HepG2 (cell line): ENCODE data around the gene FAM118B. TPM values are rescaled to one million over a fixed set of nuclear protein-coding genes. Genes with fewer than 3 reads are reported as not detected.

Experiments used
- ATAD3A ChIP-seq: sonication (generic); formaldehyde crosslinking; IDR thresholded peaks from 2 replicates; pipeline ENCODE4 v1.4.0; 2020; ENCODE audit warnings: missing genetic modification reagents
- NCOR1 ChIP-seq: fragments of 200-600 bp; sonication (generic); IDR thresholded peaks from 2 replicates; pipeline ENCODE4 v1.7.0; 2017; ENCODE audit warnings: antibody characterized with exemption, low read length, borderline replicate concordance
- SIX4 ChIP-seq: sonication (generic); formaldehyde crosslinking; IDR thresholded peaks from 2 replicates; pipeline ENCODE4 v1.4.0; 2020; ENCODE audit warnings: missing genetic modification reagents
- STAG1 ChIP-seq: sonication (generic); formaldehyde crosslinking; IDR thresholded peaks from 2 replicates; pipeline ENCODE4 v1.4.0; 2020; ENCODE audit warnings: missing genetic modification reagents
- ZNF317 ChIP-seq: sonication (generic); formaldehyde crosslinking; IDR thresholded peaks from 2 replicates; pipeline ENCODE4 v1.5.0; 2020; ENCODE audit warnings: mild to moderate bottlenecking, missing genetic modification reagents
- ZNF432 ChIP-seq: sonication (generic); formaldehyde crosslinking; IDR thresholded peaks from 2 replicates; pipeline ENCODE4 v1.5.0; 2020; ENCODE audit warnings: missing genetic modification reagents, mild to moderate bottlenecking, borderline replicate concordance
- ZNF841 ChIP-seq: sonication (generic); formaldehyde crosslinking; IDR thresholded peaks from 2 replicates; pipeline ENCODE4 v1.8.1; 2023; ENCODE audit warnings: missing genetic modification reagents, borderline replicate concordance
- polyA plus RNA-seq, 8 experiments: library from polyadenylated mRNA; depleted of rRNA in 3 of 8; stranded (reverse) in 7 of 8; unstranded in 1 of 8; fragments of >200 nt; fragmentation: Illumina TruSeq in 4 of 8; extraction: Trizol in 4 of 8; gene quantifications; 2 replicates each; pipeline versions ENCODE4 v1.2.1 to v1.2.3, GENCODE V29; 2011 to 2016; ENCODE audit warnings: low read depth in 4 of 8, missing spikeins in 1 of 8, mixed read lengths in 1 of 8; ENCODE audit not compliant: insufficient read depth in 1 of 8
- total RNA-seq, 5 experiments: library from RNA; depleted of rRNA; stranded (reverse); fragments of >200 nt; fragmentation: Illumina TruSeq; extraction: Trizol; gene quantifications; 2 replicates each; pipeline ENCODE4 v1.2.3, GENCODE V29; 2016; ENCODE audit warnings: low read depth in 1 of 5
- TF ChIP-seq, protein P1 (sequence below): sonication (generic); formaldehyde crosslinking; conservative IDR thresholded peaks from 2 replicates; pipeline ENCODE4 v1.8.1; 2023; ENCODE audit warnings: missing genetic modification reagents
- TF ChIP-seq, protein P2 (sequence below): sonication (generic); formaldehyde crosslinking; IDR thresholded peaks from 2 replicates; pipeline ENCODE4 v1.5.0; 2020; ENCODE audit warnings: missing genetic modification reagents, mild to moderate bottlenecking, borderline replicate concordance
- TF ChIP-seq, protein P3 (sequence below): sonication (generic); formaldehyde crosslinking; IDR thresholded peaks from 2 replicates; pipeline ENCODE4 v1.4.0; 2020; ENCODE audit warnings: mild to moderate bottlenecking, missing genetic modification reagents
- TF ChIP-seq, protein P4 (sequence below): IDR thresholded peaks from 2 replicates; pipeline ENCODE4 v1.4.0; 2020; ENCODE audit warnings: mild to moderate bottlenecking, missing genetic modification reagents
- TF ChIP-seq, protein P5 (sequence below): IDR thresholded peaks from 2 replicates; pipeline ENCODE4 v1.6.1; 2016; ENCODE audit warnings: missing compliant biosample characterization, missing genetic modification reagents, borderline replicate concordance

The FAM118B gene
- total and polyA plus RNA-seq, 2 of the 13 experiments (the other 11 are each of a cell fraction or from before 2014, with no cell fraction given), result 10.2 to 25.7 TPM

DNA sequence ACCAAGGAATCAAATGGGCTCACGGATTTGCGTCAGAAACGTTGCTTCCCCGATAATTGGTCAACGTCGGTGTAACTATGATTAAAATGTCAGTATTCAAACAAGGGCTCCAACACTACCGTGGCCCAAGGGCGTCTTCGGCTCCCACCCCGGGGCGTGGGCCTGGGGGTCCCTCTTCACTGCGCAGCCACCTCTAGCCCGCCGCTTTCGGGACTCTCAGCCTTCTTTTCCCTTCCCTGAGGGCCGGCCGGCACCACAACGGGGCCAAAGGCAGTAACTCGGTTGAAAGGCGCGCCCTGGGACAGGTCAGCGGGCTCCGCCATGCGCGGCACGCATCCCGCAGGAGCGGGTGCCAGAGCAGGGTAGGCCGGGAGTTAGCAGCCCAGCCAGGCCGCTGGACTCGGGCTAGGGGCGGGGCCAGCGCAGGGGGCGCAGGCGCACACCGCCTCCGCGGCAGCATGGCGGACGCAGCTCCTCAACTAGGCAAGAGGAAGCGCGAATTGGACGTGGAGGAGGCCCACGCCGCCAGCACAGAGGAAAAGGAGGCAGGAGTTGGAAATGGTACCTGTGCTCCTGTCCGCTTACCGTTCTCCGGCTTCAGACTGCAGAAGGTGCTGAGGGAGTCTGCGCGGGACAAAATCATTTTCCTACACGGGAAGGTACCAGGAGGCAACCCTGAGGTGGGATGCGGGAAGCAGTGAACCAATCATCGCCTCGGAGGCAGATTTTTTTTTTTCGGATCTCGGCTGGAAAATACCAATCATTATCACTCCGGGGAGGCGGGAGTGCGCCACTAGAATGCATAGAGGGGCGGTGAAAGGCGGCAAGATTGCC, 92.3 kb downstream of the FAM118B start, which contains the start of gene DCPS (continued):
- TF ChIP-seq, protein P1, sequence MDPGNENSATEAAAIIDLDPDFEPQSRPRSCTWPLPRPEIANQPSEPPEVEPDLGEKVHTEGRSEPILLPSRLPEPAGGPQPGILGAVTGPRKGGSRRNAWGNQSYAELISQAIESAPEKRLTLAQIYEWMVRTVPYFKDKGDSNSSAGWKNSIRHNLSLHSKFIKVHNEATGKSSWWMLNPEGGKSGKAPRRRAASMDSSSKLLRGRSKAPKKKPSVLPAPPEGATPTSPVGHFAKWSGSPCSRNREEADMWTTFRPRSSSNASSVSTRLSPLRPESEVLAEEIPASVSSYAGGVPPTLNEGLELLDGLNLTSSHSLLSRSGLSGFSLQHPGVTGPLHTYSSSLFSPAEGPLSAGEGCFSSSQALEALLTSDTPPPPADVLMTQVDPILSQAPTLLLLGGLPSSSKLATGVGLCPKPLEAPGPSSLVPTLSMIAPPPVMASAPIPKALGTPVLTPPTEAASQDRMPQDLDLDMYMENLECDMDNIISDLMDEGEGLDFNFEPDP (CRISPR knock-in tag), result no peak
- TF ChIP-seq ZNF432 (CRISPR knock-in tag) (no peak), ATAD3A (CRISPR knock-in tag) (0 out of 2 replicates have a peak, but pooled peaks have one; percentile 56), ZNF317 (CRISPR knock-in tag) (no peak; the same call in 1 of the 2 replicates), STAG1 (CRISPR knock-in tag) (no peak; the same call in 1 of the 2 replicates), ZNF841 (CRISPR knock-in tag) (peak; percentile 74; the same call in 1 of the 2 replicates), NCOR1 (no peak), SIX4 (CRISPR knock-in tag) (no peak)
- TF ChIP-seq, protein P2, sequence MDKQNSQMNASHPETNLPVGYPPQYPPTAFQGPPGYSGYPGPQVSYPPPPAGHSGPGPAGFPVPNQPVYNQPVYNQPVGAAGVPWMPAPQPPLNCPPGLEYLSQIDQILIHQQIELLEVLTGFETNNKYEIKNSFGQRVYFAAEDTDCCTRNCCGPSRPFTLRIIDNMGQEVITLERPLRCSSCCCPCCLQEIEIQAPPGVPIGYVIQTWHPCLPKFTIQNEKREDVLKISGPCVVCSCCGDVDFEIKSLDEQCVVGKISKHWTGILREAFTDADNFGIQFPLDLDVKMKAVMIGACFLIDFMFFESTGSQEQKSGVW (CRISPR knock-in tag), result no peak
- TF ChIP-seq, protein P3, sequence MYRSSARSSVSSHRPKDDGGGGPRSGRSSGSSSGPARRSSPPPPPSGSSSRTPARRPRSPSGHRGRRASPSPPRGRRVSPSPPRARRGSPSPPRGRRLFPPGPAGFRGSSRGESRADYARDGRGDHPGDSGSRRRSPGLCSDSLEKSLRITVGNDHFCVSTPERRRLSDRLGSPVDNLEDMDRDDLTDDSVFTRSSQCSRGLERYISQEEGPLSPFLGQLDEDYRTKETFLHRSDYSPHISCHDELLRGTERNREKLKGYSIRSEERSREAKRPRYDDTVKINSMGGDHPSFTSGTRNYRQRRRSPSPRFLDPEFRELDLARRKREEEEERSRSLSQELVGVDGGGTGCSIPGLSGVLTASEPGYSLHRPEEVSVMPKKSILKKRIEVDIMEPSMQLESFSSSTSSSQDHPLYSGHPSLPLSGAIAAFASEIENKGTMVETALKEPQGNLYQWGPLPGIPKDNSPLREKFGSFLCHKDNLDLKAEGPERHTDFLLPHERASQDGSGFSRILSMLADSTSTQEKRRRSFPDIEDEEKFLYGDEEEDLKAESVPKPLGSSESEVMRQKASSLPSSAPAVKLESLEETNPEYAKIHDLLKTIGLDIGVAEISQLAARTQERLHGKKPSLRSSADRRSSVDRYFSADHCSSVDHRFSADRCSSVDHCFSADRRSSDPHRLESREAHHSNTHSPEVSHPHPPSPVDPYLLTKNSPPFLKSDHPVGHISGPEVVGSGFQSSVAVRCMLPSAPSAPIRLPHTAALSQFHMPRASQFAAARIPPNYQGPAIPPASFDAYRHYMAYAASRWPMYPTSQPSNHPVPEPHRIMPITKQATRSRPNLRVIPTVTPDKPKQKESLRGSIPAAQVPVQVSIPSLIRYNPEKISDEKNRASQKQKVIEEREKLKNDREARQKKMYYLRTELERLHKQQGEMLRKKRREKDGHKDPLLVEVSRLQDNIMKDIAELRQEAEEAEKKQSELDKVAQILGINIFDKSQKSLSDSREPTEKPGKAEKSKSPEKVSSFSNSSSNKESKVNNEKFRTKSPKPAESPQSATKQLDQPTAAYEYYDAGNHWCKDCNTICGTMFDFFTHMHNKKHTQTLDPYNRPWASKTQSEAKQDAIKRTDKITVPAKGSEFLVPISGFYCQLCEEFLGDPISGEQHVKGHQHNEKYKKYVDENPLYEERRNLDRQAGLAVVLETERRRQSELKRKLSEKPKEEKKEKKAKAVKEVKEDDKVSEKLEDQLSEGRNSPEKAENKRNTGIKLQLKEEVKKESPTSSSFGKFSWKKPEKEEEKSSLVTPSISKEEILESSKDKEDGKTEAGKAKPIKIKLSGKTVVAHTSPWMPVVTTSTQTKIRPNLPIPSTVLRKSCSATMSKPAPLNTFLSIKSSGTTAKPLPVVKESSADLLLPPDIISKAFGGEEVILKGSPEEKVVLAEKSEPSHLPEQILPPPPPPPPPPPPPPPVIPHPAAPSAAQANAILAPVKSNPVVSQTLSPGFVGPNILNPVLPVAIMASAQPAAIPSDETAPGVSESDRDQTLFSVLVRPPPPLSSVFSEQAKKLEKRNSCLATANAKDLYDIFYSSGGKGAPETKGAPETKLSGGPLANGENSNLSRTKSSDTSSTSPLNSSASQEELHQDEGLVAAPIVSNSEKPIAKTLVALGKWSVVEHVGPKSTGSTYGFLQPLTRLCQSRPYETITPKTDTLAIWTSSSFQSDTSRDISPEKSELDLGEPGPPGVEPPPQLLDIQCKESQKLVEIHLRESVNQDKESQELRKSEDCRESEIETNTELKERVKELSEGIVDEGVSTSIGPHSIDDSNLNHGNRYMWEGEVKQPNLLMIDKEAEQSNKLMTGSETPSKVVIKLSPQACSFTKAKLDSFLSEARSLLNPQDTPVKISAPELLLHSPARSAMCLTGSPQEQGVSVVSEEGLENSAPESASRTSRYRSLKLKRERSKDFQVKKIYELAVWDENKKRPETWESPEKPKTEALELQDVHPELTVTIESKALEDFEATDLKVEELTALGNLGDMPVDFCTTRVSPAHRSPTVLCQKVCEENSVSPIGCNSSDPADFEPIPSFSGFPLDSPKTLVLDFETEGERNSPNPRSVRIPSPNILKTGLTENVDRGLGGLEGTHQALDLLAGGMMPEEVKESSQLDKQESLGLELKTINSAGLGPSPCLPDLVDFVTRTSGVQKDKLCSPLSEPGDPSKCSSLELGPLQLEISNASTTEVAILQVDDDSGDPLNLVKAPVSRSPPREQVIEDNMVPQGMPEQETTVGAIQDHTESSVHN (CRISPR knock-in tag), result peak; percentile 90
- TF ChIP-seq, protein P4, sequence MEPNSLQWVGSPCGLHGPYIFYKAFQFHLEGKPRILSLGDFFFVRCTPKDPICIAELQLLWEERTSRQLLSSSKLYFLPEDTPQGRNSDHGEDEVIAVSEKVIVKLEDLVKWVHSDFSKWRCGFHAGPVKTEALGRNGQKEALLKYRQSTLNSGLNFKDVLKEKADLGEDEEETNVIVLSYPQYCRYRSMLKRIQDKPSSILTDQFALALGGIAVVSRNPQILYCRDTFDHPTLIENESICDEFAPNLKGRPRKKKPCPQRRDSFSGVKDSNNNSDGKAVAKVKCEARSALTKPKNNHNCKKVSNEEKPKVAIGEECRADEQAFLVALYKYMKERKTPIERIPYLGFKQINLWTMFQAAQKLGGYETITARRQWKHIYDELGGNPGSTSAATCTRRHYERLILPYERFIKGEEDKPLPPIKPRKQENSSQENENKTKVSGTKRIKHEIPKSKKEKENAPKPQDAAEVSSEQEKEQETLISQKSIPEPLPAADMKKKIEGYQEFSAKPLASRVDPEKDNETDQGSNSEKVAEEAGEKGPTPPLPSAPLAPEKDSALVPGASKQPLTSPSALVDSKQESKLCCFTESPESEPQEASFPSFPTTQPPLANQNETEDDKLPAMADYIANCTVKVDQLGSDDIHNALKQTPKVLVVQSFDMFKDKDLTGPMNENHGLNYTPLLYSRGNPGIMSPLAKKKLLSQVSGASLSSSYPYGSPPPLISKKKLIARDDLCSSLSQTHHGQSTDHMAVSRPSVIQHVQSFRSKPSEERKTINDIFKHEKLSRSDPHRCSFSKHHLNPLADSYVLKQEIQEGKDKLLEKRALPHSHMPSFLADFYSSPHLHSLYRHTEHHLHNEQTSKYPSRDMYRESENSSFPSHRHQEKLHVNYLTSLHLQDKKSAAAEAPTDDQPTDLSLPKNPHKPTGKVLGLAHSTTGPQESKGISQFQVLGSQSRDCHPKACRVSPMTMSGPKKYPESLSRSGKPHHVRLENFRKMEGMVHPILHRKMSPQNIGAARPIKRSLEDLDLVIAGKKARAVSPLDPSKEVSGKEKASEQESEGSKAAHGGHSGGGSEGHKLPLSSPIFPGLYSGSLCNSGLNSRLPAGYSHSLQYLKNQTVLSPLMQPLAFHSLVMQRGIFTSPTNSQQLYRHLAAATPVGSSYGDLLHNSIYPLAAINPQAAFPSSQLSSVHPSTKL (CRISPR knock-in tag), result peak; percentile 59
- TF ChIP-seq, protein P5, sequence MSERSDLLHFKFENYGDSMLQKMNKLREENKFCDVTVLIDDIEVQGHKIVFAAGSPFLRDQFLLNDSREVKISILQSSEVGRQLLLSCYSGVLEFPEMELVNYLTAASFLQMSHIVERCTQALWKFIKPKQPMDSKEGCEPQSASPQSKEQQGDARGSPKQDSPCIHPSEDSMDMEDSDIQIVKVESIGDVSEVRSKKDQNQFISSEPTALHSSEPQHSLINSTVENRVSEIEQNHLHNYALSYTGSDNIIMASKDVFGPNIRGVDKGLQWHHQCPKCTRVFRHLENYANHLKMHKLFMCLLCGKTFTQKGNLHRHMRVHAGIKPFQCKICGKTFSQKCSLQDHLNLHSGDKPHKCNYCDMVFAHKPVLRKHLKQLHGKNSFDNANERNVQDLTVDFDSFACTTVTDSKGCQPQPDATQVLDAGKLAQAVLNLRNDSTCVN (CRISPR knock-in tag), result no peak; the same call in 1 of the 2 replicates
